Esophagus squamous epithelium (tissue), 5 donors: ENCODE results near the gene CHMP2A. TPM values are rescaled to one million over a fixed set of nuclear protein-coding genes. Genes with fewer than 3 reads are reported as not detected.
"Not testable (repeated sequence)": the region's sequence is repeated elsewhere in the genome, so short reads cannot be mapped to it uniquely, and the experiment has no call there.

ENCODE experiments used
- DNase-seq: peaks from one replicate; lab custom pipeline; 2025; lab: John Stamatoyannopoulos, UW
- H3K27ac ChIP-seq, 4 donors: fragments of 200-600 bp; sonication (generic); one replicate each; pipeline ENCODE4 v1.5.1; 2016 to 2019; ENCODE audit warnings: mild to moderate bottlenecking in 1 of 4
- H3K27me3 ChIP-seq, 4 donors: fragments of 200-600 bp; sonication (generic); 1 replicate in 3 of 4; 2 replicates in 1 of 4; pipeline versions ENCODE4 v1.5.1 to v1.6.0; 2017 to 2021; ENCODE audit warnings: antibody characterized with exemption in 1 of 4
- H3K36me3 ChIP-seq, 3 donors: fragments of 200-600 bp; sonication (generic); one replicate each; pipeline ENCODE4 v1.5.1; 2016 to 2019
- H3K4me1 ChIP-seq, 3 donors: fragments of 200-600 bp; sonication (generic); one replicate each; pipeline ENCODE4 v1.5.1; 2017 to 2019
- H3K4me3 ChIP-seq, 4 donors: fragments of 200-600 bp; sonication (generic); 1 replicate in 3 of 4; 2 replicates in 1 of 4; pipeline ENCODE4 v1.5.1; 2016 to 2019; ENCODE audit warnings: mild to moderate bottlenecking in 2 of 4, moderate library complexity in 1 of 4
- H3K9me3 ChIP-seq, 3 donors: fragments of 200-600 bp; sonication (generic); one replicate each; pipeline ENCODE4 v1.5.1; 2016 to 2019
- POLR2A ChIP-seq, 4 donors: fragments of 450-650 bp; IDR thresholded peaks; one replicate each; pipeline ENCODE4 v1.6.1; 2017; ENCODE audit warnings: antibody characterized with exemption in 4 of 4, mild to moderate bottlenecking in 4 of 4, moderate library complexity in 3 of 4
- WGBS, 2 donors: methylation state at CpG; one replicate each; pipeline ENCODE4 v1.1.5; 2018; 5-methylcytosine and 5-hydroxymethylcytosine counted together
- intact Hi-C: fragments of 100-400 bp; cut with DNase I; formaldehyde crosslinking; loops from one replicate; pipeline ENCODE4 v1.15.0; 2022
- small RNA-seq, 4 donors: library from RNA; depleted of rRNA; stranded (forward); fragments of <200 nt; gene quantifications; one replicate each; pipeline ENCODE3, GENCODE V24; 2016
- total RNA-seq, 4 donors: library from RNA; depleted of rRNA; stranded (reverse); fragments of >200 nt; gene quantifications; one replicate each; pipeline ENCODE4 v1.1.0, GENCODE V29; 2016
- TF ChIP-seq, protein P1 (sequence below), 6 experiments: fragments of 450-650 bp in 4 of 6; fragments of 200-600 bp in 2 of 6; sonication (generic) in 2 of 6; IDR thresholded peaks; one replicate each; pipeline ENCODE4 v1.5.1; 2016 to 2019; ENCODE audit warnings: antibody characterized with exemption in 6 of 6, mild to moderate bottlenecking in 4 of 6, moderate library complexity in 4 of 6
- donor health status: DM: yes; HTN: yes; CAD: no.

CHMP2A gene
- total RNA-seq, 4 donors from 2014 or later, result 76.5 to 99.5 (median 86.6) TPM

- DNase-seq, result no peak
- TF ChIP-seq, protein P1, sequence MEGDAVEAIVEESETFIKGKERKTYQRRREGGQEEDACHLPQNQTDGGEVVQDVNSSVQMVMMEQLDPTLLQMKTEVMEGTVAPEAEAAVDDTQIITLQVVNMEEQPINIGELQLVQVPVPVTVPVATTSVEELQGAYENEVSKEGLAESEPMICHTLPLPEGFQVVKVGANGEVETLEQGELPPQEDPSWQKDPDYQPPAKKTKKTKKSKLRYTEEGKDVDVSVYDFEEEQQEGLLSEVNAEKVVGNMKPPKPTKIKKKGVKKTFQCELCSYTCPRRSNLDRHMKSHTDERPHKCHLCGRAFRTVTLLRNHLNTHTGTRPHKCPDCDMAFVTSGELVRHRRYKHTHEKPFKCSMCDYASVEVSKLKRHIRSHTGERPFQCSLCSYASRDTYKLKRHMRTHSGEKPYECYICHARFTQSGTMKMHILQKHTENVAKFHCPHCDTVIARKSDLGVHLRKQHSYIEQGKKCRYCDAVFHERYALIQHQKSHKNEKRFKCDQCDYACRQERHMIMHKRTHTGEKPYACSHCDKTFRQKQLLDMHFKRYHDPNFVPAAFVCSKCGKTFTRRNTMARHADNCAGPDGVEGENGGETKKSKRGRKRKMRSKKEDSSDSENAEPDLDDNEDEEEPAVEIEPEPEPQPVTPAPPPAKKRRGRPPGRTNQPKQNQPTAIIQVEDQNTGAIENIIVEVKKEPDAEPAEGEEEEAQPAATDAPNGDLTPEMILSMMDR (IDR thresholded peaks at IDR 0.05), result no peak
- TF ChIP-seq POLR2A (IDR thresholded peaks at IDR 0.05), result no peak
- Histone ChIP-seq H3K36me3 (no peaks in the 10 kb centered on the region), H3K4me3 (no peak overlapping the region), H3K9me3 (peaks cover 0 to 12% (median 0%) of the 10 kb centered on the region in 3 donors), H3K4me1 (peaks cover 10 to 22% (median 17%) of the 10 kb centered on the region in 3 donors), H3K27ac (no peak overlapping the region), H3K27me3 (no peaks in the 10 kb centered on the region)
- 72 to 88% methylated on average over 8 of the region's 8 CpGs for WGBS, 2 donors
- intact Hi-C loops, result no loop called here
Measured at GRCh38 chr19:58510084-58510862, 44.6 kb downstream of the CHMP2A start.

GRCh38 chr19:58509731-58510083 lies 45.2 kb downstream of the CHMP2A start:
- Histone ChIP-seq H3K27me3 (no peaks in the 10 kb centered on the region), H3K9me3 (peaks cover 0 to 12% (median 0%) of the 10 kb centered on the region in 3 donors), H3K36me3 (no peaks in the 10 kb centered on the region), H3K4me1 (peaks cover 10 to 17% (median 13%) of the 10 kb centered on the region in 3 donors), H3K27ac (no peak overlapping the region), H3K4me3 (no peak overlapping the region)
- no peak for DNase-seq
- intact Hi-C loops, result no loop called here
- WGBS, 2 donors, result 77 to 82% methylated on average over 8 to 9 of the region's 11 CpGs
- no peak for TF ChIP-seq POLR2A (IDR thresholded peaks at IDR 0.05)

- intact Hi-C loops, H3K27me3 ChIP-seq, H3K36me3 ChIP-seq, DNase-seq, H3K27ac ChIP-seq, H3K4me1 ChIP-seq, H3K4me3 ChIP-seq: not testable (repeated sequence)
- peaks cover 0 to 12% (median 0%) of the 10 kb centered on the region in 3 donors for H3K9me3 ChIP-seq
- 83 to 86% methylated on average over 7 of the region's 8 CpGs for WGBS, 2 donors
Measured at GRCh38 chr19:58507602-58508223, 47.2 kb downstream of the CHMP2A start.

Small RNA genes within 50 kb of the gene (small RNA-seq; reads per million reads assigned to genes)
- gene MIR6807 (0 to 0.27 (median 0.04) reads per million in 4 donors), gene RN7SL525P (0 reads per million in 4 donors)

Other genes starting within 250 kb of the CHMP2A start
- 10 to 100 TPM; 24.7 to 42.0 (median 38.0) TPM for gene ERVK3-1, start 249.7 kb downstream of the CHMP2A start, total RNA-seq
- 1 to 10 TPM; 2.2 to 3.2 (median 2.9) TPM for gene ZSCAN22, start 228.1 kb downstream of the CHMP2A start, total RNA-seq
- gene A1BG, start 201.6 kb downstream of the CHMP2A start, total RNA-seq, result 10 to 100 TPM in 2 of 4 donors, 1 to 10 TPM in 1, not detected in 1; 1.1 to 25.1 (median 13.9) TPM
- gene ZNF497, start 192.4 kb downstream of the CHMP2A start, total RNA-seq, result 1 to 10 TPM in 3 of 4 donors, under 1 TPM in 1; 0.87 to 1.9 (median 1.4) TPM
- gene ZNF837, start 174.1 kb downstream of the CHMP2A start, total RNA-seq, result 1 to 10 TPM; 2.4 to 6.7 (median 3.3) TPM
- 1,000 to 10,000 TPM; 1,292 to 2,917 (median 1,952) TPM for gene RPS5, start 167.8 kb downstream of the CHMP2A start, total RNA-seq
- 10 to 100 TPM in 2 of 4 donors, 1 to 10 TPM in 2; 5.0 to 30.5 (median 15.7) TPM for gene RNF225, start 159.4 kb downstream of the CHMP2A start, total RNA-seq
- gene ZNF584, start 146.5 kb downstream of the CHMP2A start, total RNA-seq, result 10 to 100 TPM in 2 of 4 donors, 1 to 10 TPM in 2; 8.5 to 13.4 (median 9.4) TPM
- gene ZNF132, start 115.0 kb downstream of the CHMP2A start, total RNA-seq, result 1 to 10 TPM; 2.0 to 5.3 (median 2.4) TPM
- 10 to 100 TPM in 1 of 4 donors, 1 to 10 TPM in 3; 6.5 to 10.1 (median 8.0) TPM for gene ZNF324B, start 103.5 kb downstream of the CHMP2A start, total RNA-seq
- gene ZNF324, start 88.0 kb downstream of the CHMP2A start, total RNA-seq, result 10 to 100 TPM; 13.5 to 25.4 (median 20.2) TPM
- 10 to 100 TPM in 3 of 4 donors, 1 to 10 TPM in 1; 6.0 to 13.3 (median 12.1) TPM for gene ZNF446, start 78.8 kb downstream of the CHMP2A start, total RNA-seq
- 1 to 10 TPM; 1.9 to 5.3 (median 2.6) TPM for gene SLC27A5, start 43.1 kb downstream of the CHMP2A start, total RNA-seq
- gene ZBTB45, start 35.3 kb downstream of the CHMP2A start, total RNA-seq, result 10 to 100 TPM in 1 of 4 donors, 1 to 10 TPM in 3; 6.9 to 11.1 (median 8.3) TPM
- 100 to 1,000 TPM; 150 to 198 (median 179) TPM for gene TRIM28, start 11.0 kb downstream of the CHMP2A start, total RNA-seq
- gene UBE2M, start 3.5 kb upstream of the CHMP2A start, total RNA-seq, result 10 to 100 TPM; 22.0 to 37.4 (median 24.7) TPM
- 10 to 100 TPM; 11.8 to 30.9 (median 21.7) TPM for gene MZF1, start 18.2 kb upstream of the CHMP2A start, total RNA-seq